H1 (cell line): ENCODE data around the gene HADHA. TPM values are rescaled to one million over a fixed set of nuclear protein-coding genes. Genes with fewer than 3 reads are reported as not detected.

ENCODE experiments used
- ATF2 ChIP-seq: IDR thresholded peaks from 2 replicates; pipeline ENCODE4 v1.6.1; 2012; ENCODE audit warnings: low read length, inconsistent platforms
- SP4 ChIP-seq: IDR thresholded peaks from 2 replicates; pipeline ENCODE4 v1.6.1; 2012; ENCODE audit warnings: low read length, inconsistent platforms
- TBP ChIP-seq: IDR thresholded peaks from 2 replicates; pipeline ENCODE4 v1.6.1; 2011; ENCODE audit warnings: low read depth, low read length, improper control_type of control experiment
- TEAD4 ChIP-seq: IDR thresholded peaks from 2 replicates; pipeline ENCODE4 v1.6.1; 2012; ENCODE audit warnings: low read depth, low read length, inconsistent platforms, mixed read lengths
- USF2 ChIP-seq: IDR thresholded peaks from 2 replicates; pipeline ENCODE4 v1.6.1; 2011; ENCODE audit warnings: low read length, improper control_type of control experiment
- polyA plus RNA-seq, 7 experiments: library from polyadenylated mRNA; depleted of rRNA in 3 of 7; stranded (reverse) in 5 of 7; unstranded in 2 of 7; fragments of >200 nt in 5 of 7; fragments of 200-250 nt in 2 of 7; gene quantifications; 1 replicate in 5 of 7; 2 replicates in 1 of 7; 4 replicates in 1 of 7; pipeline versions ENCODE4 v1.2.1 to v1.2.3, GENCODE V29; 2011 to 2013; ENCODE audit warnings: missing spikeins in 2 of 7, mixed read lengths in 2 of 7
- total RNA-seq: library from RNA; stranded (reverse); fragmentation: NEBNext Ultra II Directional; extraction: Animal tissue kit (Norgen Biotek cat#: 25700); gene quantifications from 2 replicates; pipeline ENCODE4 v1.2.1, GENCODE V29; 2021

Gene HADHA
- total and polyA plus RNA-seq, 2 of the 8 experiments (the other 6 are each of a cell fraction or from before 2014, with no cell fraction given) = 64.6 to 131 TPM

- TF ChIP-seq SP4 (no peak), TBP (no peak), TEAD4 (no peak), USF2 (no peak), ATF2 (no peak)
Measured at GRCh38 chr2:26224095-26224494, 20.3 kb downstream of the HADHA start (continued).
